HG02870 (cell line): ENCODE measurements around the gene CNTFR.
A peak's percentile ranks its signal among the peaks of the same experiment; 100 is the strongest.

ENCODE experiments used
- ATAC-seq: cut with Tn5 transposase; IDR thresholded peaks from one replicate; pipeline ENCODE4 v1.9.1; 2021; ENCODE audit warnings: mild to moderate bottlenecking, moderate library complexity; ENCODE audit not compliant: unreplicated experiment

Gene CNTFR

DNA sequence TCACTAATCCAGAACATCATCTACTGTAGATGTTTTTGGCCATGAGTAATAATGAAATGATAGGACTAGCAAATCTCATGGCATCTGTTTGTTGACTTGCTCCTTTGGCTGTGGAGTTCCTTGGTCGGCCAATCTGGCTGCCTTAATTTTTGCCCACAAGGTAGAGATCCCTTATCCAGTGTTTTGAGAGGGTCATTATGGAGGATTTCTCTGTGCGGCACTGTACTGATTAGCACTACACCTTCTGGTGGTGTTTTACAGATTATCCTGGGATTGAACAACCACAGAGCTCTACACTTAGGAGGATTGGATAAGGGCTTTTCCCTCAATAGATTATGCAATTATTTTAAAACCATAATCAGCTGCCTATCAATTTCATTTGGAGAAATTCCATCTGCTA is 63.5 kb downstream of the CNTFR start:
- ATAC-seq: no peak

DNA sequence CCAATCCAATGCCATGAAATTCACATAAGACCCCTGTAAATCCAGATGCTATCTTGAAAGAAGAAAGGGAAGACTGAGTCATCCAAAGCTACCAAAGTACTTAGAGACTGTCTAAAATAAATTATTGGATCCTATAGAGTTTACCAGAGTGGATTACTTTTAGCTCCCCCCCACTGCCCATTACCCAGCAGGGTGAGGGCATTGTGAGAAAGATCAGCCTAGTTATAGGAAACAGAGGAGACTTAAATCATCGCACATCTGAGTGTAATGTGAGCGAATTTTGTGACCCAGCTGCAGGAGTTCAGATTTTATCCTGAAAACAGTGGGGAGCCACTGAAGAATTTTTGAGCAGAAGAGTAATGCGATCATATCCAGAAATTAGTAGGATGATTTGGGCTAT is 65.2 kb downstream of the CNTFR start:
- no peak for ATAC-seq

DNA sequence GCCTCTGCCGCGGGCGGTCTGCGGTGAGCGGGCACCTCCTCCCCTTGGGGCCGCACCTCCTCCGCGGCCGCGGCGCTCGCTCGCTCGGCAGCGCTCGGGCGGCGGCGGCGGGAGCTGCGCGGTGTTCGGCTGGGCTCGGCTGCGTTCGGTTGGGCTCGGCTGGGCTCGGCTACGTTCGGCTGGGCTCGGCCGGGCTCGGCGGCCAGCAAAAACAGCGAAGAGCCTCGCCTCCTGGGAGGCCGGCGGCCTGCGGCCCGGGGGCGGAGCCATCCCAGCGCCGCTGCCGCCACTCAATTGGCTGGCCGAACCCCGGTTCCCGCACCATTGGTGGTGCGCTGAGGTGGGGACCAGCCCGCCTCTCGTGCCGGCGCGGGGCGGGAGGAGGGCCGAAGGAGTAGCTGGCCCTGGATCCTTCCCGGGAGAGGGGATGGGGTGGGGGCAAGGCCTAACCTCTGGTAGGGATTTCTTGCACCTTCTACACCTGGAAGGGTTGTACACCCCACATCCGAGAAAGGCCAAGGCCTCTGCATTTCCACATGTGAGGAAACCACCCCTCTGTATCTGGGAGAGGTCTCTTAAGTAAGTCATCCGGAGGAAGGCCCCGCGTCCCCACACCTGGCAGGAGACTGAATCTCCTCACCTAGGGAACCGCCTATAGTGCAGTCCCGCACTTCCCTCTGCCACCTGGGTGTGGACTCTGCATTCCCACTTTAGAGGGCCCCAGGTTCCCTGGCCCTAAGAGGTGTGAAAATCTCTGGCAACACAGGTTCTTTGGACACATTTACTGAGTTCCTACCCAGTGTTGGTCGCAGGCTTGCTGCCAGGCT is 66.3 kb downstream of the CNTFR start, which contains the start of gene ENHO:
TSS of gene ENHO (minus strand) at position 20 of the 827 bp plus-strand sequence. CDS start 1,295 bp downstream, outside the sequence.
- peak; percentile 87 for ATAC-seq

DNA sequence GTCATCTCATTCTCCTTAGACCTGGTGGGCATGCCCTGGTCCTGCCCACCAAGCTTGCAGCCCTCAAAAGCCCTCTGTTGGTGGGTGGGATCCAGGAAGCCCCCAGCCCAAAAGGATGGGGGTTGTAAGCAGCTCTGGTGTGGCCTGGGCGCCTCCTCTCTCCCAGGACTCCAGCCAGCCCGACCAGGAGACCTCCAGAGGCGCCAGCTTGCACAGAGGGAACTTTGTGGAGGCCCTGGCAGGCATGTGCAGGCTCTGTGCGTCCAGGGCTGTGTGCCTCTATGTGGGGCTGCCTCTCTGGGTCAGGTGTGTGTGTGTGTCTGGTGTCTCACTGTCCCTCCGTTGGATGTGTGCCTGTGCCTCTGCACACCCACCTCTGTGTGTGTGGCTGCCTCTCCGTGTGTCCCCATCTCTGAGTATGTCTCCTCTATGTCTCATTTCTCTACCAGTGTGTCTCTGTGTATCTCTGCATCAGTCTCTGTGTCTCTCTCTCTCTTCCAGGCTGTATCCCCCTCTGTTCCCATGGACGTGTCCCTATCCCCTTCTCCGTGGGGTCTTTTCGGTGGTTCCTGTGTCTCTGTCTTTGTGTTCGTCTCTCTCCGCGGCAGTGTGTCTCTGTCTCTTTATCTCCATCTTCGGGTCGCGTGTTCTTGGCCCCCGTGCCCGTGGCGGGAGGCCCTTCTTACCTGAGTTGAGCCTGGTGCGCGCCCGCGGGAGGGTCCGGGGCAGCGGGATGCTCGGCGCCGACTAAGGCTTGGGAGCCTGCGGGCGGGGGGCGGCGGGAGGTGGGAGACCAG is 67.2 kb downstream of the CNTFR start:
- no peak for ATAC-seq

DNA sequence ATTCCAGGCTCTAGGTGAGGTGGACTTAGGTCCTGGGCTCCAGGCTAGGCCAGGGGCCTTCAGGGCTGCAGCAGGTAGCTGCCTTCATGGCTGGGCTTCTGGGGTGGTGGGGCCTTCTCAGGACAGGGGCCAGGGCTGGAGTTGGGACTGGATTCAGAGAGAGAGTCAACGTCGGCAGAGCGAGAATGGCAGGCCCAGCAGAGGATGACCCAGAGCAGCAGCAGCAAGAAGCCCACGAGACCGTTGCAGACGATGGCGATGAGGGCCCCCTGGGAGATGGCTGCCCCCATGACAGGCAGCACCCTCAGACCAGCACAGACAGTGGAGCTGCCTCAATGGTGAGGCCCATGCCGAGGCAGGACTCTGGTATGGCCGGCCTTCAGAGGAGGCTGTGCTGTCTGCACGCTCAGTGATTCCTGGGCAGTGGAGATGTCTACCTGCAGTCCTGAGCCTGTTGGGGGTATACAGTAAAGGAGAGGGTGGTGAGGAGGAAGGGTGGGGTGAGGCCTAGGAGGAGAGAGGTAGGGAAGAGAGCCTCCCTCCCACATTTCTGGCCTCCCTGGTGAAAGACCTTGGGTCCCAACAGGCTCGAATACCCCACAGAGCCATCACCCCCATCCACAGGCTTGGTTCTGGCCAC is 68.0 kb downstream of the CNTFR start:
- no peak for ATAC-seq

DNA sequence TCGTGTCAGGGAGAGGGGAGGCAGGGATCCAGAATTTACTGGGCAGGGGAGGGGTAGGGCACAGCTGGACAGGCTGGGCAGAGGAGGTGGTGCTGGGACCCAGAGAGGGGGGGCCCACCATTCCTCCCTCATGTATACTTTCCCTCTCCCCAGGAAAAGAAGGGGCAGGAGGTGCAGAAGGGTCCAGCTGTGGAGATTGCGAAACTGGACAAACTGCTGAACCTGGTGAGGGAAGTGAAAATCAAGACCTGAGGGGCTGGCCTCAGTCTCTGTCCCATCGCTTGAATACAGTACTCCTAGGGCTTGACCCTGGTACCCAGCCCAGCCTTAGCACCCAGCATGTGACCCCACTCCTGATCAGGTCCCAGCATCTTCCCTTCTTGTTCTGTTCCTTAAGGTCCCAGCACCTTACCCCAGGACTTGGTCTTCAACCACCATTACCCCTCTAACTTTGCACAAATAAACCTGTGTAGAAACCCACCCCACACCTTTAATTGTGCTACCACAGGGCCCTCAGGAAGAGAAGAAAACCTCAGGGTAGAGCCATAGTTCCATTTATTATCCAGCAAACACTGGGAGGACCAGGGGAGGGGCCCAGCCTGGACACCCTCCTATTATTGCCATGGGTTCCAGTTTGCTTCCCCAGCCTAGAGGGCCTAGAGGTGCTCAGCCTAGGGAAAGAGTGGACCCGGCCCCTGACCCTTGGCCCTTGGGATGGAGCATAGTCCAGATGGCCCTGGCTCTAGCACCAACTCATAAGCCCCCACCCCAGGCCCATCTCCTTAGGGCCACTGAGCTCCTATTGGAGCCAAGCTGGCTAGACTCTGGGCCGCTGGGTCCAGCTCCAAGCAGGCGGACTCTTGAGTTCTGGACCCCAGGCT is 68.8 kb downstream of the CNTFR start:
- no peak for ATAC-seq

DNA sequence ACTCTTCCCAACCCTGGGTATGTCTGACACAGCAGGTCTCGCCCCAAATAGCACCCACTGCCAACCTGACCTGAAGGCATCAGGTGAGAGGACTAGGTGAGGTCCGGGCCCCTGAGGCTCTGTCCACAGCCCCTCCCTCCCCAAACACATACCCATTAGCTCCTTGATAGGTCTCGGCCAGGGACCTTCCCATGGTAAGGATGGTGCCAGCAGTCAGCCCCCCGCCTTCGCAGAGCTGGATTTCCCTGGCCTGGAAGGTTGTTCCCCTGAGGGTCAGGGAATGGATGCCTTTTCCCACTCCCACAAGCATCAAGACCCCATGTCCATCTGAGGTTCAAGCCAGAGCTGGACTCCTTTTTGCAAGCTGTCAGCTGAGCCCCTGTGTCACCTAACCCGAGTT is 69.4 kb downstream of the CNTFR start:
- no peak for ATAC-seq

DNA sequence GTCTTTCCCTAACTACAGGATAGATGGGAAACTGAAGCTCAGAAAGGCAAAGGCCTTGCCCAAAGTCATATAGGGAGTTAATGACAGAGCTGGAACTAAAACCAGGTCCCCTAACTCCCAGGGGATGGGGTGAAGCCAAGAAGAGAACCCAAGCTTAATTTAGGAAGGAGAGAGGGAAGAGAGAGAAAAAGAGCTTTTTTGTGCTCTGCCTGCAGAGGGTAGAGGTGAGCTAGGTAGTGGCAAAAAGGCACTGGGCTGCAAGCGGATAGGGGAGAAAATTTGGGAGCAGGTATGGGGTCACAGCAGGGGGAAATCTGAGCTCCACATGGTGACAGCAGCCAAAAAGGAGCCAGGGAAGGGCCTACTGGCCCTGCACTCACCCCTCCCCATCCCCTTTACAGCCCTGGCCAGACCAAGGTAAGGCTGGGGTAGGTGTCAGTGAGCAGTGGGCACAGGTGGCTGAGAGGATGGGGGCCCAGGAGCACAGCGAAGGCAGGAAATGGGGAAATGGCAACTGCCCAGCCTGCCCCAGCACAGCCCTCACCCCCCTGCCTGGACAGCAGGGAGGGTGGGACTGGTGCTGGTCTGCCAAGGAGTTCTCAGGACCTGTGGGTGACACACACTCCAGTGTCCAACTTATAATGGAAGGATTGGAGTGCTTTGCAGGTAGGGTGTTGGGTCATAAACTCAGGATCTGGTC is 70.1 kb downstream of the CNTFR start:
- ATAC-seq: no peak

DNA sequence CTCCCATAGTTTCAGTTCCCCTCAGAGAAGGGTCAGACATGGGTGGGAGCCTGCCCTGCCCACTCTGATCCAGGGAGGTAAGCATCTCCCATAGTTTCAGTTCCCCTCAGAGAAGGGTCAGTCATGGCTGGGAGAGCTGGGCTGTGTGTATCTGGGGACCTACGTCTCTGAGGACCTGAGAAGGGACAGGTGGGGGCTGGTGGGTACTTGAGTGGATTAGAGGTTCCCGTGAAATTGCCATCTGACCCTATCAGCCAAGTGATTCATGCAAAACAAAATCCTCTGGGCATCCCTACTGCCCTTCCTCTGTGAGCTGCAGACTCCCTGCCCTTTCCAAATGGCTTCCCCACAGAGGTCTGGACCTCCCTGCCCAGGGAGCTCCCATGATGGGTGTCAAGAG is 70.6 kb downstream of the CNTFR start:
- ATAC-seq: no peak

DNA sequence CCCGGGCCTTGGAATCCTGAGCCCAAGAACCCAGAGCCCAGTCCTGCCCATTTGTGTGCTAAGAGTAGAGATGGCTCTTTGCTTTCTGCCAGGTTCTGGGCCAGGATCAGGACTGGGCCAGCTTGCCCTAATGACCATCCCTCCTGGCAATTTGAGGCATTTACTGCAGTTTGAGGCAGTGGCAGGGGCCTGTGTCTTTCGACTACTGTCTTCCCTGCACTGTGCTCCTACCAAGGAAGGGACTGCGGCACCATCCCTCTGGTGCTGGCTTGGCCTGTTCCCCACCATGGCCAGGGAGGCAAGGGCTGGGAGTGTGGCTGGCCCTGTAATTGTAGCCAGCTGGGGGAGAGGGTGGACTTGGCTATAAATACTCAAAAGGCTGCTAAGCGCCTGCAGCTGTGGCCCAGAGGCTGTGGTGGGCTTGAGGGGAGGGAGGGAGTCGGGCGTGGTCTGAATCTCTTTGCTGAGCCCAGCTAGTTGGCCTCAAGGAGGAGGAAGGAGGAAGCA is 71.4 kb downstream of the CNTFR start:
- no peak for ATAC-seq

DNA sequence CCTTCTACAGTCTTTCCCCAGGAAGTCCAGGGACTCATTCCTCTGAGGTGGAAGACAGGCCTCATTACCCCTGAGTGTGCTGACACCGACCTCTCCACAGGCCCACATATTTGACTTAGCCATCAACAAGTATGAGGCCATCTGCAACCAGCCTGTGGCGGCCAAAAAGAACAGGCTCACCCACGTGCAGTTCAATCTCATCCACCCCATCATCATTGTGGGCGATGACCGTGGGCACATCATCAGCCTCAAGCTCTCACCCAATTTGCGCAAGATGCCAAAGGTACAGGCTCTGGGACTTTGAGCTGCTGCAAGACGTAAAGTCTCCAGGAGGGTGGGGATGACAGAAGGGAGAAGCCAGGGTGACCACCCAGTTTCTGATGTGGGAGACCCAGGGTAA is 72.3 kb downstream of the CNTFR start:
- no peak for ATAC-seq

DNA sequence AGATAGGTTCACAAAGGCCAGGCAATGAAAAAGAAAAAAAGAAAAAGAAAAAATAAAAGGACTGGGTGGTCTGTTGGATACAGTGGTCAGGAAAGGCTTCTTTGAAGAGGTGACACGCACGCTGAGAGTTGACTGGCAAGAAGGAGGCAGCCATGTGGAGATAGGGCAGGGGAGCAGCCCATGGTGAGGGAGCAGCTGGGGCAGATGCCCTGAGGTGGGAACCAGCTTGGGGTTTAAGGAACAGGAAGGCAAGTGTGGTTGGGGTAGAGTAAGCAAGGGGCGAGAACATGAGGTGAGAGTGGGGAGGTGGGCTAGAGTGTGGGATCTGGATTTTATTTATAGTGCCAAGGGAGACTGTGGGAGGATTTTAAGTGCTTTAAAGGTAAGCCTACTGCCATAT is 73.6 kb downstream of the CNTFR start:
- ATAC-seq: no peak

DNA sequence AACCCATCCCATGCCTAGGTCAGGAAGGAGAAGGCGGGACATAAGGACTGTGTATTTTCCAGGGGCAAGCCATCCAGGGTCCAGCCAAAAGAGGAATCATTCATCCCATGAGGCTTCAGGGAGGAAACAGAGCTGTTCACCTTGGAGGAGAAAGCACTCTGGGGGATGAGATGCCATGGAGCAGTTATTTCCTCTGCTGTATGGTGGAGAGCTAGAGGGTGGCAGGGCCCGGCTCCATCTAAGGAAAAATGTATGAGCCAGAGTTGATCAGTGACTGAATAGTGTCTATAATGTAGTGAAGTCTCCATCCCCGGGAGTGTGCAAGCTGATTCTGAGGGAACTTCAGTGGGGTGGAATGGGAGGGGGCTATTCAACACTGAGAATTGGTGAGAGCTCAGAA is 74.7 kb downstream of the CNTFR start:
- no peak for ATAC-seq

DNA sequence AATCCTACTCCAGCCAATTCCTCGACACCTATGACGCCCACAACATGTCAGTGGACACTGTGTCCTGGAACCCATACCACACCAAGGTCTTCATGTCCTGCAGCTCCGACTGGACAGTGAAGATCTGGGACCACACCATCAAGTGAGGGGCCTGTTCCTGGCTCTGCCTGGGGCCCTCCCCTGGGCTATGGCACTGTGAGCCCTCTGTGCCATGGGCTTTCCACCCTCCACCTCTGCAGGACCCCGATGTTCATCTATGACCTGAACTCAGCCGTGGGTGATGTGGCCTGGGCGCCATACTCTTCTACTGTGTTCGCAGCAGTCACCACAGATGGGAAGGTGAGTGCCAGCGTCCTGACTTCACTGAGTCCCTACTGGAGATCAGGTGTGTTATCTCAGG is 75.1 kb downstream of the CNTFR start:
- no peak for ATAC-seq

DNA sequence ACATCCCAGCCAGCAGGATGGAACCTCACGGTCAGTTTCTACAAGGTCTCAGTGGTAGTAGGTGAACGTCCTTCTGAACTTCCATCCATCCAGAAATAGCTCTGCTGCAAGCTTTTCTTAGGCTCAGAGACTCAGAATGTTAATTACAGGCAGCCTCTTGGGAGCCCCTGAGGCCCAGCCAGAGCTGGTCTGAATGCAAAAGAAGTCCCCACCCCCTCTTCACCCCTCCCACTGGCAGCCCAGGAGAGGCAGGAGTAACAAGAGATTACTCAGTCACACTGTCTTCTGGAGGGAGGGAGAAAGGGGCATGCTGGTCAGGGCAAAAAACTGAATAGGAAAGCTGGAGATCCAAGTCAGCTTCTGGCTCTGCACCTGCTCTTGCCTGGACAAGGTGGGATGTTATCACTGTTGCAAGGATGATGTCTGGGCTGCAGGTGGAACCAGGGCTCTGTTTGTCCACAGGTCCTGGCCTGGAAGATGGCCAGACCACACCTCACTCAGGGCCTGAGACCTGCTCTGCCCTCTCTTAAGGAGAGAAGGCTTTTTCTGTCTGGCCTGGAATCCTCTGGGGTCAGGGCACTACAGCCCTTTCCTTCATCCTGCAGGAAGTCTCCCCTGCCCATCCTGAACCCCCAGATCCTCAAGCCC is 75.8 kb downstream of the CNTFR start:
- no peak for ATAC-seq

DNA sequence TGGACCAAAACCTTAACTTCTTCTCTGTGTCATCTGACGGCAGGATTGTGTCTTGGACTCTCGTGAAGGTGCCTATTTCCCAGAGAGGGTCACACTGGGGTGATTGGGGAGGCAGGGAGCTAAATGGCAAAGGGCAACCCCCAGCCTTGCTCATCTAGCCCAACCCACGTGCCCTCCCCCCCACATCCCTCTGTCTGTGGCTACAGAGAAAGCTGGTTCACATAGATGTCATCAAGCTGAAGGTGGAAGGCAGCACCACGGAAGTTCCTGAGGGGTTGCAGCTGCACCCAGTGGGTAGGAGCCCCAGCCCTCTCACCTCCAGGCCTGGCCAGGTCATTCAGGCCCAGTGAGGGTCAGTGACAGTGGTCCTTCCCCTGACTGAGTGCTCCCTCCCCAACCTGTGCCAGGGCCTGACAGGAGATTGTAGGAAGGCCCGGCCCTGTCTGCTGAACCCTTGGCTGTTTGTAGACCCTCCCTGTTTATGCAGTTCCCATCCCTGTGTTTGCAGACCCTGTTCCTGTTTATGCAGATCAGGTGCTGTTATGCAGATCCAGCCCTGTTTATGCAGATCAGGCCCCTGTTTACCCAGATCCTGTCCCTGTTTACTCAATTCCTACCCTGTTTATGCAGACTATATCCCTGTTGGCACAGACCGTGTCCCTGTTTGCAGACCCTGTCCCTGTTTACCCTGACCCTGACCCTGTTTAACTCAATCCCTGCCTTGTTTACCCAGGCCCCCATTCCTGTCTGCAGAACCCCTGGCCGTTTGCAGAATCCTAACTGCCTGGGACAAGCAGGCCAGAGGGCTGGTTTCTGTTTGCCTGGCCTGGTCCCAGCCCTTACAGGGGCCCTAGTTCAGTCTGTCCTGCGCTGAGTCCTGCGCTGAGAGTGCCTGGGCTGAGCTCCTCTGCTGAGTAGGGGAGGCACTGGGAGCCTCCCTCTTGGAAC is 77.1 kb downstream of the CNTFR start:
- ATAC-seq: no peak

DNA sequence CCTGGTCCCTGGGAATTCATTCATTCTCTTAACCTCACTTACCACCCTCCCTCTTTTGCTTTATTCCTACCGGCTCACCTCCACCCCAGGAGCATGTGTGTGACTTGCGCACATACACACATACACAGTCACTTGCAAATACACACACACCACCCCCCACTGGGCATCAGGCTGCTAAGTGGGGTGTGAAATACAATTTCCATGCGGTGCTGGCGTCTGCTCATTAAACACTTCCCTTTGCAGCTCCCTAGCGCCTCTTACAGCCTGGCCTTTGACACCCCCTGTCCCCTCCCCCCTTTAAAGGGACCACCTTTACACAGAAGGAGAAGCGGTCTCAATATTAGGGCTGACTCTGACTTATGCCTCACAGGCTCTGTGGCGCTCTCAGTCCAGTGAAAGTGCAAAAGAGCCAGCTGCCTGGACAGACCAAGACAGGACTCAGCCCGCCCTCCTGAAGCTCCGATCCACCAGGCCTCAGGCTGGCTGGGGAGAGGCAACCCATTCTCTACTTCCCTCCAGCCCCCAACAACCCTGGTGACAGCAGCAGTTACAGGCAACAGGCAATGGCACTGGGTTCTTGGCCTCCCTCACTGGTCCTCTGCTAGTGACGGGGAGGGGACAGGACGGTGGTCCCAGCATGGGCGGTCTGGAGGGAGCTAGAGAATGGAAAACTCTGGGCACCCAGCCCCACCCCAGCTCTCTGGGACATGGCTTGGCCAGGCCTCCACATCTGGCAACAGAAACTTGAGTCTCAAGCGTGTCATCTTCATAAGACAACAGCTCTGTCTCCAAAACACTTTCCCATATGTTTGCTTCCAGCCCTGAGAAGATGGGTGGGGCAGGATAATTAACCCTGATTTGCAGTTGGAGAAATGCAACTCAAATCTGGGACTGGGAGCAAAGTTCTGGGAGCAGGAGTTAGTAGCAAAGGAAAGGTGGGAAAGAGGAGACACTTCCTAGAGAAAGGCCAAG is 78.7 kb downstream of the CNTFR start:
- ATAC-seq: no peak
